PC-9 (cell line): ENCODE measurements around the gene CACNA1D.

Source experiments
- EZH2 ChIP-seq: fragments of 200-600 bp; sonication (generic); IDR thresholded peaks from 2 replicates; pipeline ENCODE4 v1.8.0; 2017; ENCODE audit warnings: antibody characterized with exemption, low read depth
- TF ChIP-seq, protein P1 (sequence below): fragments of 200-600 bp; sonication (generic); conservative IDR thresholded peaks from 2 replicates; pipeline ENCODE4 v1.6.1; 2017; ENCODE audit warnings: mixed run types, antibody characterized with exemption, mild to moderate bottlenecking, moderate library complexity

DNA sequence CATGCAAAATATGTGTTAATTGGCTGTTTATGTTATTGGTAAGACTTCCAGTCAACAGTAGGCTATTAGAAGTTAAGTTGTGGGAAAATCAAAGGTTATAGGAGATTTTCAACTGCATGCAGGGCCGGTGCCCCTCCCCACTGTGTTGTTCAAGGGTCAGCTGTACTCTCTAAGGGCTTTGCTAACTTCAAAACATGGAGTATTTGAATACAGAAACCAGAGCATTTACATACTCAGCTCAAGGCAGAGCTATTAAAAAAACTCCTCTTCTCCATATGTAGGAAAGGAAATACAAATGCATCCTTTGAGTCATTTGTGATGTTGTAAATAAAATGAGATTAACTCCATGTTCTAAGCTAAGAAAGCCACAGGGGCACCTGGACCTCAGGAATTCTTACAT lies 368.7 kb downstream of the CACNA1D start:
- TF ChIP-seq, protein P1, sequence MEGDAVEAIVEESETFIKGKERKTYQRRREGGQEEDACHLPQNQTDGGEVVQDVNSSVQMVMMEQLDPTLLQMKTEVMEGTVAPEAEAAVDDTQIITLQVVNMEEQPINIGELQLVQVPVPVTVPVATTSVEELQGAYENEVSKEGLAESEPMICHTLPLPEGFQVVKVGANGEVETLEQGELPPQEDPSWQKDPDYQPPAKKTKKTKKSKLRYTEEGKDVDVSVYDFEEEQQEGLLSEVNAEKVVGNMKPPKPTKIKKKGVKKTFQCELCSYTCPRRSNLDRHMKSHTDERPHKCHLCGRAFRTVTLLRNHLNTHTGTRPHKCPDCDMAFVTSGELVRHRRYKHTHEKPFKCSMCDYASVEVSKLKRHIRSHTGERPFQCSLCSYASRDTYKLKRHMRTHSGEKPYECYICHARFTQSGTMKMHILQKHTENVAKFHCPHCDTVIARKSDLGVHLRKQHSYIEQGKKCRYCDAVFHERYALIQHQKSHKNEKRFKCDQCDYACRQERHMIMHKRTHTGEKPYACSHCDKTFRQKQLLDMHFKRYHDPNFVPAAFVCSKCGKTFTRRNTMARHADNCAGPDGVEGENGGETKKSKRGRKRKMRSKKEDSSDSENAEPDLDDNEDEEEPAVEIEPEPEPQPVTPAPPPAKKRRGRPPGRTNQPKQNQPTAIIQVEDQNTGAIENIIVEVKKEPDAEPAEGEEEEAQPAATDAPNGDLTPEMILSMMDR = no peak
- TF ChIP-seq EZH2 = no peak
